ENCODE data around the gene ENTPD8.

The ENTPD8 gene

DNA sequence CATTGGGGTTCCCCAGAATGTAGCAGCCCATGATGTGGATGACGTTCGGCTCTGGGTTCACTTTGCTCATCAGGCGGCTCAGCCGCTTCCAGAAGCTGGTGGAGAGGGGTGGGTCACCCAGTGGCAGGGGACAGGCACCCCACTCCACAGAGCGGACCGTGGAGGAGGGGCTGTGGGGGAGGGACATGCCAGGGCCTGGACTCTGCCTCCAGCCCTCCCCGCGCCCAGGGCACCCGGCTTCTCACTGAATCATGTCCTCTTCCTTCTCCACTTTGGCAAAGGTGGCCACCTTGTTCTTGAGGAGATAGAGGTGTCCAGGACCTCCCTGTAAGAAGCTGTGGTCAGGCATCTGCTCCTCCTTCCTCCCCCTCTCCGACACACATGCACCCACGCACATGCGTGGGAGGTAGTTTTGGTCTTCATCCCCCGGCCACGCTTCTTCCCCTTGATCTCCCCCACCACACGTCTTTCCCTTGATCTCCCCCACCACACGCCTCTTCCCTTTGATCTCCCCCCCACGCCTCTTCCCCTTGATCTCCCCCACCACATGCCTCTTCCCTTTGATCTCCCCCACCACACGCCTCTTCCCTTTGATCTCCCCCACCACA is 8.9 kb upstream of the ENTPD8 start:
- no peak for DNase-seq (ENCODE audit: low read depth)
- TF ChIP-seq, protein P1, sequence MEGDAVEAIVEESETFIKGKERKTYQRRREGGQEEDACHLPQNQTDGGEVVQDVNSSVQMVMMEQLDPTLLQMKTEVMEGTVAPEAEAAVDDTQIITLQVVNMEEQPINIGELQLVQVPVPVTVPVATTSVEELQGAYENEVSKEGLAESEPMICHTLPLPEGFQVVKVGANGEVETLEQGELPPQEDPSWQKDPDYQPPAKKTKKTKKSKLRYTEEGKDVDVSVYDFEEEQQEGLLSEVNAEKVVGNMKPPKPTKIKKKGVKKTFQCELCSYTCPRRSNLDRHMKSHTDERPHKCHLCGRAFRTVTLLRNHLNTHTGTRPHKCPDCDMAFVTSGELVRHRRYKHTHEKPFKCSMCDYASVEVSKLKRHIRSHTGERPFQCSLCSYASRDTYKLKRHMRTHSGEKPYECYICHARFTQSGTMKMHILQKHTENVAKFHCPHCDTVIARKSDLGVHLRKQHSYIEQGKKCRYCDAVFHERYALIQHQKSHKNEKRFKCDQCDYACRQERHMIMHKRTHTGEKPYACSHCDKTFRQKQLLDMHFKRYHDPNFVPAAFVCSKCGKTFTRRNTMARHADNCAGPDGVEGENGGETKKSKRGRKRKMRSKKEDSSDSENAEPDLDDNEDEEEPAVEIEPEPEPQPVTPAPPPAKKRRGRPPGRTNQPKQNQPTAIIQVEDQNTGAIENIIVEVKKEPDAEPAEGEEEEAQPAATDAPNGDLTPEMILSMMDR (IDR thresholded peaks at IDR 0.05; ENCODE audit: low read depth, low read length, missing control alignments) = no peak
- in situ Hi-C loops (cut with HindIII; ENCODE audit: low sequenced_read_pairs) = no loop called here
- H3K4me3 ChIP-seq (ENCODE audit: low read depth, low read length) = no peak overlapping the region

DNA sequence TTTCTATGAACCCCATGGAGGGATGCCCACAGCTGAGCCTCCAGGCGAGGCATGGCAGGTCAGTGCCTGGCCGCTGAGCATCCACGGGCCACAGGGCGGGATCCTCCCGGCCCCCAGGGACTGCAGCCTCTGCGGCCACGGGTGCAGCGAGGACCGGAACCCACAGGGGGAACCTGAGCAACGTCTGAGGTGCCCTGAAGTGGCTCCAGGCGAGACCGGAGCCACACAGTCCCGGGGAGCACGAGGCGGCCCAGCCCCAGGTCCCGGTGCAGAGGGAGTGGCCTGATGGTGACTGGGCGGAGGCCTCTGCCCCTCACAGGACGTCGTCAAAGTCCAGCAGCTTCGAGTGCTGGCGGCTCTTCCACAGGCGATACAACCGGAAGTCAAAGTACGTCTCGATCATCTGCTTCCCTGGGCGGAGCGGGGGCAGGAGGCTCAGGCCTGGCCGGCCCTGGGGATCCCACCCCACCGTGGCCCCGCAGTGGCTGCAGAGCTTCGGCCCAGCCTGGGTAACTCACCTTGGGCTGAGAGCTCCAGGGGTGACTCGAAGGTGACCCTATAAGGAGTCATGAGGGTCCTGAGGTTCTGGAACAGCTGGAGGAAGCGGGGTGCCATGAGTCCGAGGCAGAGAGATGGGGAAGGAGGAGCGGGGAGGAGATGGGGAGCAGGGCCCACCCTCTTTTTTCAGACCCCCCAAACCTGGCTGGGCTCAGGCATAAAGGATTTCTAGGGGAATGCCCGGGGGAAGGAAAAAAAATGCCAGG is 8.1 kb upstream of the ENTPD8 start:
- TF ChIP-seq, protein P1 (IDR thresholded peaks at IDR 0.05; ENCODE audit: low read depth, low read length, missing control alignments) = no peak
- in situ Hi-C loops (cut with HindIII; ENCODE audit: low sequenced_read_pairs) = no loop called here
- H3K4me3 ChIP-seq (ENCODE audit: low read depth, low read length) = no peak overlapping the region
- DNase-seq (ENCODE audit: low read depth) = no peak

DNA sequence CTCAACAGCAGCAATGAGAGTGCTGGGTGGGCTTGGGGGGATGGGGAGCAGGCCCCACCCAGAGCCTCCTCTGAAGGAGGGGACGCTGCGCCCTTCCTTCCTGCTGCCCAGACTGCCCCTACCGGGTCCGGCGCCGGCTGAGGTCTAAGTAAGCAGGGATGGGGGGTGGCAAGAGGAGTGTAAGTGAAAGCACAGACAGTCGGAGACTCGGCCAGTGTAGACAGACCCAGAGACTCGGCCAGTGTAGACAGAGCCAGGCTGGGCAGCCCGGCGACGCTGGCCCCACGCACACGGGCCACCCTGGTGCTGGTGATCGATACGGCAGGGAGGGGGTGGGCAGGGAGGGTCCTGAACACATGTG is 7.4 kb upstream of the ENTPD8 start:
- no peak for DNase-seq (ENCODE audit: low read depth)
- H3K4me3 ChIP-seq (ENCODE audit: low read depth, low read length) = no peak overlapping the region
- in situ Hi-C loops (cut with HindIII; ENCODE audit: low sequenced_read_pairs) = no loop called here
- TF ChIP-seq, protein P1 (IDR thresholded peaks at IDR 0.05; ENCODE audit: low read depth, low read length, missing control alignments) = no peak

- in situ Hi-C loops (cut with HindIII; ENCODE audit: low sequenced_read_pairs) = no loop called here
- no peak for DNase-seq (ENCODE audit: low read depth)
- TF ChIP-seq, protein P1 (IDR thresholded peaks at IDR 0.05; ENCODE audit: low read depth, low read length, missing control alignments) = no peak
- H3K4me3 ChIP-seq (ENCODE audit: low read depth, low read length) = no peak overlapping the region
These were observed 6.8 kb upstream of the ENTPD8 start for GRCh38 chr9:137447722-137448601.

DNA sequence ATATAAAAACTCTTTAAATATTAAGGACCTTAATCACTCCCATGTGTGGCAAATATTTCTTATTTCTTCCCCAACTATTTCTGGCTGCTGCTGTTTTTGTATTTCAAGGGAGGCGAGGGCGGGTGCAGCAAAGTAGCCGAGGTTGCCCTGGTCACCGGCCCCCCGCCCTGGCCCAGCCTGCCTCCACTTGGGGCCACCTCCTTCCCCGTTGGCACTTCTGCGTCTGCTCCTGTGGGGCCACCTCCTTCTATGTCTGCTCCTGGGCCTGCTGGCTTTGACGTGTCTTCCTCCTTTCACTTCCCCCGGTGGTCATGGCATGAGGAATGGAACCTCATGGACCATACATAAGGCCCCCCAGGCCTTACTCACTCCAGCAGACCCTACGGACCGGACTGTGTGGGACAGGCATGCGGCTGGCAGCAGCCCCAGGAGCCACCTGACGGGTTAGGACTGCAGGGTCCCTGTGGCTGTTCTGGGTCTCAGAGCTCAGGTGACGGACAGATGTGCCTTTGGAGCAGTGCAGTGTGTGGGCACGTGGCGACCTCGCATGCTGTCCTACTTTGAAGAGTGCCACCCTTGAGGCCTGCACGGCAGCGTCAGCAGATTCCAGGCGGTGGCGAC is 5.8 kb upstream of the ENTPD8 start:
- in situ Hi-C loops (cut with HindIII; ENCODE audit: low sequenced_read_pairs) = no loop called here
- TF ChIP-seq, protein P1 (IDR thresholded peaks at IDR 0.05; ENCODE audit: low read depth, low read length, missing control alignments) = no peak
- H3K4me3 ChIP-seq (ENCODE audit: low read depth, low read length) = no peak overlapping the region
- DNase-seq (ENCODE audit: low read depth) = no peak

DNA sequence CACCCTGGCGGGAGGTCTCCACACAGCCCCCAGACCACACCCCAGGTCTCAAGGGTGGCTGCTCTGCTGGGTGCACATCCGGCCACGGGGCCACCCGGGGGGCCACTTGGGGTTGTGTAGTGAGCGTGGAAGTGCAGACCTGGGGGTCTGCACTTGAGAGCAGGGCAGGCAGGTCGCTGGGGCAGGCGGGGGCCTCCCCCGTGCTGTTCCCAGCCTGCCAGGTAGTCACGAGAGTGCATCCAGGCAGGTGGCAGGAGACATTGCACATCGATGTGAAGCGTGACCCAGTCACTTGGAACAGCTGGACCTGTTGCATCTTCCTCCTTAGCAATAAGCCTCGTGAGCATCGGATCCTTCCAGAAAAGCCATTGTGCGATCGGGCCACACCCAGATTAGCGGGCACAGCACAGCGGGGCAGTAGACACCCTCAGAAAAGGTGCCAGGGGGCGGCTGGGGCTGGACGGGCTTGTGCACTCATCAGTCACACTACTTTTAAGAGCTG is 4.8 kb upstream of the ENTPD8 start:
- in situ Hi-C loops (cut with HindIII; ENCODE audit: low sequenced_read_pairs) = no loop called here
- no peak for DNase-seq (ENCODE audit: low read depth)
- H3K4me3 ChIP-seq (ENCODE audit: low read depth, low read length) = no peak overlapping the region
- TF ChIP-seq, protein P1 (IDR thresholded peaks at IDR 0.05; ENCODE audit: low read depth, low read length, missing control alignments) = no peak
